DND-41 (cell line): Measurements from ENCODE around the gene PDZD8.

Experiments used
- CTCF ChIP-seq: IDR thresholded peaks from 2 replicates; pipeline ENCODE4 v1.5.1; 2012; ENCODE audit warnings: borderline replicate concordance, low read length, moderate library complexity, mild to moderate bottlenecking; ENCODE audit not compliant: poor library complexity, severe bottlenecking; ENCODE audit errors: extremely low read depth
- EZH2 ChIP-seq: IDR thresholded peaks from 3 replicates; pipeline ENCODE4 v1.6.1; 2012; ENCODE audit warnings: borderline replicate concordance, low read depth, mild to moderate bottlenecking, moderate library complexity, low read length, inconsistent platforms; ENCODE audit not compliant: severe bottlenecking

GRCh38 chr10:117405730-117406129, 30.5 kb upstream of the PDZD8 start:
- TF ChIP-seq CTCF, result no peak
- no peak for TF ChIP-seq EZH2
